Sigmoid colon (tissue), 7 donors: Measurements from ENCODE around the gene FTO. TPM values are rescaled to one million over a fixed set of nuclear protein-coding genes. Genes with fewer than 3 reads are reported as not detected.

Experiments
- DNase-seq: peaks from one replicate; pipeline ENCODE4 v3.0.0-alpha.2; 2019
- H3K27ac ChIP-seq, 4 donors: fragments of 200-600 bp; sonication (generic); one replicate each; pipeline ENCODE4 v1.5.1; 2016 to 2019; ENCODE audit warnings: mild to moderate bottlenecking in 1 of 4
- H3K27me3 ChIP-seq, 3 donors: fragments of 200-600 bp; sonication (generic); one replicate each; pipeline ENCODE4 v1.5.1; 2019; ENCODE audit warnings: mild to moderate bottlenecking in 1 of 3
- H3K36me3 ChIP-seq, 4 donors: fragments of 200-600 bp; sonication (generic); one replicate each; pipeline ENCODE4 v1.5.1; 2016 to 2019
- H3K4me1 ChIP-seq, 4 donors: fragments of 200-600 bp; sonication (generic); one replicate each; pipeline ENCODE4 v1.5.1; 2017 to 2019
- H3K4me3 ChIP-seq, 4 donors: fragments of 200-600 bp; sonication (generic); one replicate each; pipeline ENCODE4 v1.5.1; 2017 to 2019; ENCODE audit warnings: mild to moderate bottlenecking in 2 of 4, moderate library complexity in 1 of 4
- H3K9me3 ChIP-seq, 4 donors: fragments of 200-600 bp in 3 of 4; sonication (generic) in 3 of 4; one replicate each; pipeline versions ENCODE4 v1.5.1 to v1.6.1; 2013 to 2019
- CTCF ChIP-seq, 4 experiments: fragments of 450-650 bp in 3 of 4; fragments of 200-600 bp in 1 of 4; IDR thresholded peaks; one replicate each; pipeline ENCODE4 v1.5.1; 2016 to 2019; ENCODE audit warnings: antibody characterized with exemption in 4 of 4, mild to moderate bottlenecking in 3 of 4, moderate library complexity in 2 of 4
- EP300 ChIP-seq, 4 donors: sonication (generic); formaldehyde crosslinking; IDR thresholded peaks; one replicate each; pipeline ENCODE4 v1.6.1; 2017; ENCODE audit warnings: antibody characterized with exemption in 4 of 4
- POLR2A ChIP-seq, 2 donors: fragments of 450-650 bp; IDR thresholded peaks; one replicate each; pipeline ENCODE4 v1.6.1; 2016; ENCODE audit warnings: antibody characterized with exemption in 2 of 2, mild to moderate bottlenecking in 2 of 2, moderate library complexity in 2 of 2
- POLR2AphosphoS5 ChIP-seq, 4 donors: sonication (generic); formaldehyde crosslinking; IDR thresholded peaks; one replicate each; pipeline ENCODE4 v1.6.1; 2017; ENCODE audit warnings: antibody characterized with exemption in 4 of 4
- WGBS, 2 donors: extraction: QIAGEN DNeasy Blood & Tissue Kit; methylation state at CpG; one replicate each; pipeline ENCODE4 v1.1.7; 2013; 5-methylcytosine and 5-hydroxymethylcytosine counted together
- intact Hi-C: fragments of 100-400 bp; cut with DNase I; formaldehyde crosslinking; loops from one replicate; pipeline ENCODE4 v1.15.1; 2023
- polyA plus RNA-seq, 3 donors: library from polyadenylated mRNA; stranded (reverse); fragments of 200-250 nt; gene quantifications; one replicate each; pipeline ENCODE4 v1.2.3, GENCODE V29; 2013
- total RNA-seq, 4 donors: library from RNA; depleted of rRNA; stranded (reverse); fragments of >200 nt; gene quantifications; one replicate each; pipeline ENCODE4 v1.1.0, GENCODE V29; 2016
- donor health status: healthy with polysubstance abuse.
- donor health status: Bipolar disorder and iron deficiency.
- donor health status: healthy.

Gene FTO
- total and polyA plus RNA-seq, 7 donors = 9.9 to 97.2 (median 77.8) TPM

- H3K4me1 ChIP-seq = no peaks in the 10 kb centered on the region
- no peak overlapping the region for H3K27ac ChIP-seq
- H3K4me3 ChIP-seq = no peak overlapping the region
- 92 to 95% methylated on average over 4 of the region's 4 CpGs for WGBS, 2 donors
- no peak for DNase-seq
- H3K9me3 ChIP-seq = no peaks in the 10 kb centered on the region
- TF ChIP-seq EP300 (IDR thresholded peaks at IDR 0.05) = no peak
- no peak for TF ChIP-seq CTCF (IDR thresholded peaks at IDR 0.05)
- TF ChIP-seq POLR2A (IDR thresholded peaks at IDR 0.05) = no peak
- TF ChIP-seq POLR2AphosphoS5 (IDR thresholded peaks at IDR 0.05) = no peak
- H3K27me3 ChIP-seq = no peaks in the 10 kb centered on the region
- H3K36me3 ChIP-seq = peaks cover 0 to 30% (median 11%) of the 10 kb centered on the region in 4 donors
- intact Hi-C loops = no loop called here
These were observed 174.3 kb downstream of the FTO start for GRCh38 chr16:53878216-53878615.

DNA sequence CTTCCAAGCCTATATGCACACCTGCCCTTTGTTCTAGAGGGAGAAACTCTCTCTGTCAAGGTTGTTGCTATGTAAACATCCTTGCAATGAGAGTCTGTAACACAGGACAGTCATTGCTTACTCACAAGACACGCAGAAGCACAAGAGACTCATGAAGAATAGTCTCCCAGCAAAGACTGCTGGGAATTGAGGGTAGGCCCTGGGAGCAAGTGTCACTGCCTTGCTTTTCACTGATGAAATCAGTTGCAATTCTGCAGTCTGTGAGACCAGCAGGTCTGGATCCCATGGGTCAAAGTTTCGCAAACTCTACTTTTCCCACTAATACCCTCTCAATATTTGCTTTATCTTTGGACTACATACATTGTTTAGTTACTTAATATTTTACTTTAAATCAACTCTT is 177.4 kb downstream of the FTO start:
- Histone ChIP-seq H3K27ac (no peak overlapping the region), H3K36me3 (peaks cover 0 to 31% (median 10%) of the 10 kb centered on the region in 4 donors), H3K4me1 (no peaks in the 10 kb centered on the region), H3K27me3 (no peaks in the 10 kb centered on the region), H3K9me3 (no peaks in the 10 kb centered on the region), H3K4me3 (no peak overlapping the region)
- intact Hi-C loops = no loop called here
- no peak for DNase-seq
- 68 to 93% methylated on average over 2 of the region's 2 CpGs for WGBS, 2 donors
- no peak for TF ChIP-seq EP300 (IDR thresholded peaks at IDR 0.05)
- TF ChIP-seq POLR2AphosphoS5 (IDR thresholded peaks at IDR 0.05) = no peak
- no peak for TF ChIP-seq CTCF (IDR thresholded peaks at IDR 0.05)
- no peak for TF ChIP-seq POLR2A (IDR thresholded peaks at IDR 0.05)

DNA sequence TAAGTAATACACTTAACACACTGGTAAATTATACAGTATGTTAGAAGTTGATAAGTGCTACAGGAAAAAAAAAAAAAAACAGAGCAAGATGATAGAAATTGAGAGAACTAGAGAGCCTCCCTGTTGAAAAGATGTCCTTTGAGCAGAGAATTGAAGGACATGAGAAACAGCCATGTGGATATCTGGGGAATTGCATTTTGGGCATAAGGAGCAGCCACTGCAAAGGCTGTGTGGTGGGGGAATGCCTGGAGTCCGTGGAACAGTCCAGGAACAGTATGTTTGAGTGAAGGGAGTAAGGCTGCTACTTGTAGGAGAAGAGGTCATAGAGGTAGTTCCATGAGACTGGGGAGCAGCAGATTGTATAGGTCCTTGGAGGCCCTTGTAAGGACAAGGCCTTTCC is 178.4 kb downstream of the FTO start:
- TF ChIP-seq CTCF (IDR thresholded peaks at IDR 0.05) (no peak), POLR2A (IDR thresholded peaks at IDR 0.05) (no peak), EP300 (IDR thresholded peaks at IDR 0.05) (no peak), POLR2AphosphoS5 (IDR thresholded peaks at IDR 0.05) (no peak)
- whole genome bisulfite sequencing, 2 donors = 94 to 95% methylated on average over 1 of the region's 1 CpG
- Histone ChIP-seq H3K27me3 (no peaks in the 10 kb centered on the region), H3K4me1 (no peaks in the 10 kb centered on the region), H3K27ac (no peak overlapping the region), H3K9me3 (no peaks in the 10 kb centered on the region), H3K36me3 (peaks cover 0 to 31% (median 10%) of the 10 kb centered on the region in 4 donors), H3K4me3 (no peak overlapping the region)
- no peak for DNase-seq
- intact Hi-C loops = no loop called here

GRCh38 chr16:53884748-53885147 is 180.8 kb downstream of the FTO start:
- Histone ChIP-seq H3K36me3 (peaks cover 0 to 48% (median 9%) of the 10 kb centered on the region in 4 donors), H3K27me3 (no peaks in the 10 kb centered on the region)
- intact Hi-C loops = no loop called here

DNA sequence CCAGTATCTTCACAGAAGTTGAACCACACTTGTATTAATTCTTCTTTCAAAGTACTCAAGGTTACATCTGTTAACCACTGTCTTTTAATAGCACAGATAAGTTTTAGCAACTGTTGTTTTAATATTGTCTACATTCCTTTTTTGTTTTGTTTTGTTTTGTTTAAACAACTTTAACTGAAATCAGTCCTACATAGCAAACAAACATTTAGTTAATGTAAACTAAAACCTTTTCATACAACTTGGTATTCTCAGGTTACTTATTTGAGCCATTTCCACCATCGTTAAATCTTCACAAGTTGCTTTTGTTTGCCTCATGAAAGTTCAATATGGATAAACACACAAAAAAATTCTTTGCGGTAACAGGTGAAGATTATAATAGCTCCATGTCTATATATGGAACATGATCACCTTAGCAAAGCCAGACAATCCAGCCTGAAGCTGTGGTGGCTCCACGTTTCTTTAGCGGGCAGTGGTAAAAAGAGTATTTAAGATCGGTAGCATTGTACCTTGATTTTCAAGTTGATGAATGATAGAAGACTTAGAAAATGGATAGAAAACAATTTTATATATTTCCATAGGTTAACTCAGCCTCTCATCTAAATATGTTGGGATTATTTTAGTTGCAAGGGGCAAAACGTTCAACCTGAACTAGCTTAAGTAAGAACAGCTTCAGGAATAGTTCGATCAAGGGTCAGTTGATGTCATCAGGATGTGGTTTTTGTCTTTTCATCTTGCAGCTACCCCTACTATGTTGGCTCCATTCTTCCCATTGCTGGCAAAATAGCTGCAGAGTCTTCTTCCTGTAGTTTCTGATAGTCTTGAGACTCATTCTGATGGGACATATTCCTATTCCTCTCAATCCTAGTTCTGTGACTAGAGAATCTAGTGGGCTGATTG is 182.8 kb downstream of the FTO start:
- no peak overlapping the region for H3K27ac ChIP-seq
- 88 to 96% methylated on average over 7 of the region's 7 CpGs for WGBS, 2 donors
- no peaks in the 10 kb centered on the region for H3K4me1 ChIP-seq
- H3K4me3 ChIP-seq = no peak overlapping the region
- peaks cover 0 to 33% (median 0%) of the 10 kb centered on the region in 4 donors for H3K36me3 ChIP-seq
- TF ChIP-seq POLR2AphosphoS5 (IDR thresholded peaks at IDR 0.05) (no peak), CTCF (IDR thresholded peaks at IDR 0.05) (no peak), POLR2A (IDR thresholded peaks at IDR 0.05) (no peak), EP300 (IDR thresholded peaks at IDR 0.05) (no peak)
- H3K27me3 ChIP-seq = no peaks in the 10 kb centered on the region
- no peaks in the 10 kb centered on the region for H3K9me3 ChIP-seq
- no peak for DNase-seq
- intact Hi-C loops = no loop called here

More at GRCh38 chr16:53884748-53885147, 180.8 kb downstream of the FTO start:
- H3K9me3 ChIP-seq = no peaks in the 10 kb centered on the region
- whole genome bisulfite sequencing, 2 donors = 96% methylated on average over 4 of the region's 4 CpGs
- no peak for DNase-seq
- TF ChIP-seq EP300 (IDR thresholded peaks at IDR 0.05) (no peak), POLR2A (IDR thresholded peaks at IDR 0.05) (no peak), POLR2AphosphoS5 (IDR thresholded peaks at IDR 0.05) (no peak)
- no peak overlapping the region for H3K4me3 ChIP-seq
- no peak overlapping the region for H3K27ac ChIP-seq
- no peaks in the 10 kb centered on the region for H3K4me1 ChIP-seq
